Hippocampal formation (tissue), 2 donors: ENCODE measurements around the gene TM7SF3.
"Not testable (repeated sequence)": the region's sequence is repeated elsewhere in the genome, so short reads cannot be mapped to it uniquely, and the experiment has no call there.

Experiments
- DNase-seq, 2 donors: peaks; one replicate each; lab custom pipeline; 2025; lab: John Stamatoyannopoulos, UW

TM7SF3 gene, protein sequence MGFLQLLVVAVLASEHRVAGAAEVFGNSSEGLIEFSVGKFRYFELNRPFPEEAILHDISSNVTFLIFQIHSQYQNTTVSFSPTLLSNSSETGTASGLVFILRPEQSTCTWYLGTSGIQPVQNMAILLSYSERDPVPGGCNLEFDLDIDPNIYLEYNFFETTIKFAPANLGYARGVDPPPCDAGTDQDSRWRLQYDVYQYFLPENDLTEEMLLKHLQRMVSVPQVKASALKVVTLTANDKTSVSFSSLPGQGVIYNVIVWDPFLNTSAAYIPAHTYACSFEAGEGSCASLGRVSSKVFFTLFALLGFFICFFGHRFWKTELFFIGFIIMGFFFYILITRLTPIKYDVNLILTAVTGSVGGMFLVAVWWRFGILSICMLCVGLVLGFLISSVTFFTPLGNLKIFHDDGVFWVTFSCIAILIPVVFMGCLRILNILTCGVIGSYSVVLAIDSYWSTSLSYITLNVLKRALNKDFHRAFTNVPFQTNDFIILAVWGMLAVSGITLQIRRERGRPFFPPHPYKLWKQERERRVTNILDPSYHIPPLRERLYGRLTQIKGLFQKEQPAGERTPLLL

DNA sequence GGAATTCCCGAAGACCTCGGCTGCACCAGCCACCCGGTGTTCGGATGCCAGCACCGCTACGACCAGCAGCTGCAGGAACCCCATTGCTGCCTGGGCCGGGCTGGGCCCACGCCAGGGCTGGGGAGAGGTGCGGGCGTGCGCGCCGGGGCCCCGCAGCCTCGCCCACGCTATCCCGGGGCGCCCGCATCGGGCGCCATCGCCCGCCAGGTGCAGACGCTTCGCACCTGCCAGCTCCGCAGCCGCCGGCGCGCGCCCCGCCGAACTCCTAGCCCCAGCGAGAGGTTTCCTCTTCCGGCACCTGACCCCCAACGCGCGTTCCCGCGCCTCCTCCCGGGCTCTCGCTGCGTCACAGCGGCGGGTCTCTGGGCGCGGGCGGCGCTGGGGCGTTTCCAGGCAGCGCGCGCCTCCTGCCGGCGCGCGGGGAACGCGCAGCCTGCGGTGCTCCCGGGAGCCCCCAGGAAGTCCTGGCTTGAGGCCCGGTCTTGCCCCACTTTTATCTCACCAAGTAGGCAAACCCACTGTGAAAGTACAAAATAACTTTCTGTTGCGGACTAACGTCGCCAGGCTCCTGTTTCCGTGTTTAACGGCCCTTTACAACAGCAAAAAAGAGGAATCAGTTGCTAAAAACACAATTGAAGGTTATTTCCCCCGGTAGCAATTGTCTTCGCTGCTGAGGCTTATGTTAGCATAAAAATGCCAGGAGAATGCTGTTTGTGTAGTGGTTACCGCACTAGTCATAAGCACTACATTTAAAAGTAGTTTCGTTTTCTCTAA lies at the start of gene TM7SF3:
Gene TM7SF3, minus strand, starts transcription at position 300 of the 774 bp plus-strand sequence. Its CDS starts 216 bp downstream, at position 84.
- peak; percentile 84 to 85 for DNase-seq

DNA sequence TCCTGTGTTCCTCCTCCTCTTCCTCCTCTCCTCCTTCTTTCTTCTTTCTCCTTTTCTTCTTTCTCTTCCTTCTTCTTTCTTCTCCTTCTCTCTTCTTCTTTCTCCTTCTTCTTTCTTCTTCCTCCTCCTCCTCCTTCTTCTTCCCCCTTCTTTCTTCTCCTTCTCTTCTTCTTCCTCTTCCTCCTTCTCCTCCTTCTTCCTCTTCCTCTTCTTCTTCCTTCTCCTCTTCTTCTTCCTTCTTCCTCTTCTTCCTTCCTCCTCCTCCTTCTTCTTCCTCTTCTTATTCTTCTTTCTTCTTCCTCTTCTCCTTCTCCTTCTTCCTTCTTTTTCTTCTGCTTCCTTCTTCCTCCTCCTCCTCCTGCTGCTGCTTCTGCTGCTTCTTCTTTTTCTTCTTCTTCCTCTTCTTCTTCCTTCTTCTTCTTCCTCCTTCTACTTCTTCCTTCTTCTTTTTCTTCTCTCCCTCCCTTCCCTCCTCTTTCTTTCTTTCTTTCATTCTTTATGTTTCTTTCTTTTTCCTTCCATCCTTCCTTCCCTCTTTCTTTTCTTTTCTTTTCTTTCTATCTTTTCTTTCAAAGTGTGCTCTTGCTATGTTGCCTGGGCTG lies 49.2 kb upstream of the TM7SF3 start:
- no peak for DNase-seq

DNA sequence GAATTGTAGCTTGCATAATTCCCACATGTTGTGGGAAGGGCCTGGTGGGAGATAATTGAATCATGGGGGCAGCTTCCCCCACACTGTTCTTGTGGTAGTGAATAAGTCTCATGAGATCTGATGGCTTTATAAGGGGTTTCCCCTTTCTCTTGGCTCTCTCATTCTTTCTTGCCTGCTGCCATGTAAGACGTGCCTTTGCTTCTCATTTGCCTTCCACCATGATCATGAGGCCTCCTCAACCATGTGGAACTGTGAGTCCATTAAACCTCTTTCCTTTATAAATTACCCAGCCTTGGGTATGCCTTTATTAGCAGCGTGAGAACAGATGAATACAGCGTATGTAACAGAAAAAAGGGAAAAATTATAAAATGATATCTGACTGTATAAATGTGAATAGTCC lies 47.1 kb upstream of the TM7SF3 start:
- DNase-seq, result no peak

DNA sequence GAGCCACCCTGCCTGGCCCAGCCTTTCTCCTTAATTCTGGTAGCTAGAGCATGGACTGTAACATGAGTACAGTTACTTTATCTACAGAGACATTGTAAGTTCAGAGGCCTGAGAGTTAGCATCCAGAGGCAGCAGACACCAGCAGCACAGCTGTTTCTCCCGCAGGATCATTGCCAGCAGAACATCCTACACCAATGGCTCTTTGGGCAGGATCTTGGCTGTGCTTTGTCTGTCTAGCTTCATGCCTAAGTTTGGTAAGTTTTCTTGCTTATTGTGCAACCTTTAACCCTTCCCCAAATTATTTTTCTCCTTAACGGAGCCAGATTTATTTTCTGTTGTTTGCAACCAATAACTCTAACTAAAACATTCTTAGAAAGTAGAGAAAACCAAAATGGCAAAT lies 46.6 kb upstream of the TM7SF3 start:
- DNase-seq, result no peak

DNA sequence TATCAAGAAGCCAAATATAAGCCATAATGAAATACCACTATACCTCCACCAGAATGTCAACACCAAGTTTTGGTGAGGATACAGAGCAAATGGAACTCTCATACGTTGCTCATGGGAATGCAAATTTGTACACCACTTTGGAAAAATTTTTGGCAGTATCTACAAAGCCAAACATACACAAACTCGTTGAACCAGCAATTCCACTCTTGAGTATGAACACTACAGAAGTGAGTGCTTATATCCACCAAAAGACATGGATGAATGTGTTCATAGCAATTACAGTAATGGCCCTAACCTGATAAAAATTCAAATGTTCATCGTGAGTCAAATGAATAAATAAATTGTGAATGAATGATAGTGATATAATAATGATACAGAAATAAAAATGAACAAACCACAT lies 43.4 kb upstream of the TM7SF3 start:
- no peak for DNase-seq

DNA sequence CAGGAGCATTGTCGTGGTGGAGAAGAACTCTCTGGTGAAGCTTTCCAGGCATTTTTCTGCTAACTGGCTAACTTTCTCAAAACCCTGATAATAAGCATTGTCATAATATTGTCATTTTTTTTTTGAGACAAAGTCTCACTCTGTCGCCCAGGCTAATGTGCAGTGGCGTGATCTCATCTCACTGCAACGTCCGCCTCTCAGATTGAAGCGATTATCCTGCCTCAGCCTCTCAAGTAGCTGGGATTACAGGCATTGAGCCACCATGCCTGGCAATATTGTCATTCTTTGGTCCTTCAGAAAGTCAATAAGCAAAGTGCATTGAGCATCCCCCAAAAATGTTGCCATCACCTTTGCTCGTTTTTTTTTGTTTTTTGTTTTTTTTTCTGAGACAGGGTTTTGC lies 41.8 kb upstream of the TM7SF3 start:
- no peak for DNase-seq

DNA sequence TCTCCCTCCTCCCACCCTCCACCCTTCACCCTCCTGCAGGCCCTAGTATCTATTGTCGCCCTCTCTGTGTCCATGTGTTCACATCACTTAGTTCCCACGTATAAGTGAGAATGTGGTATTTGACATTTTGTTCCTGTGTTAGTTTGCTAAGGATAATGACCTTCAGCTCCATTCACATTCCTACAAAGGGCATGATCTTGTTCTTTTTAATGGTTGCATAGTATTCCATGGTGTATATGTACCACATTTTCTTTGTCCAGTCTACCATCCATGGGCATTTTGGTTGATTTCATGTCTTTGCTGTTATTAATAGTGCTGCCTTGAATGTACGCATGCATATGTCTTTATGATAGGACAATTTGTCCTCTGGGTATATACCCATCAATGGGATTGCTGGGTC lies 38.6 kb upstream of the TM7SF3 start:
- no peak for DNase-seq

DNA sequence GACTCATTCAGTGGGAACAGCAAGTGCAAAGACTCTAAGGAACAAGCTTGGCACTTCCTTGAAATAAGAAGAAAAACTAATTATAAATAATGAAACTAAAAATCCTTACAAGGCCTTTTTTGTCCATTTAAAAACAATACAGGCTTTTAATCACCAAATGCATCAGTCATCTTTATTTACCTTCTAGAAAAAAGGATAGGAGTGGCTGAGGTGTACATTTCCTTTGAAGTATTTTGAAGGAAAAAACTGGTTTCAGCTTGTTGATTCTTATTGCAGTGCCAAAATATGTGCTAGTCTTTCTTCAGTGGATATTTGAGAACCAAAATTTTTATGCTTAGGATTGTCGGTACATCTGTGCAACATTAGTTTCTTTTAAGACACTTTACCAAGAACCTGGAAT lies 38.0 kb upstream of the TM7SF3 start:
- DNase-seq, result no peak

DNA sequence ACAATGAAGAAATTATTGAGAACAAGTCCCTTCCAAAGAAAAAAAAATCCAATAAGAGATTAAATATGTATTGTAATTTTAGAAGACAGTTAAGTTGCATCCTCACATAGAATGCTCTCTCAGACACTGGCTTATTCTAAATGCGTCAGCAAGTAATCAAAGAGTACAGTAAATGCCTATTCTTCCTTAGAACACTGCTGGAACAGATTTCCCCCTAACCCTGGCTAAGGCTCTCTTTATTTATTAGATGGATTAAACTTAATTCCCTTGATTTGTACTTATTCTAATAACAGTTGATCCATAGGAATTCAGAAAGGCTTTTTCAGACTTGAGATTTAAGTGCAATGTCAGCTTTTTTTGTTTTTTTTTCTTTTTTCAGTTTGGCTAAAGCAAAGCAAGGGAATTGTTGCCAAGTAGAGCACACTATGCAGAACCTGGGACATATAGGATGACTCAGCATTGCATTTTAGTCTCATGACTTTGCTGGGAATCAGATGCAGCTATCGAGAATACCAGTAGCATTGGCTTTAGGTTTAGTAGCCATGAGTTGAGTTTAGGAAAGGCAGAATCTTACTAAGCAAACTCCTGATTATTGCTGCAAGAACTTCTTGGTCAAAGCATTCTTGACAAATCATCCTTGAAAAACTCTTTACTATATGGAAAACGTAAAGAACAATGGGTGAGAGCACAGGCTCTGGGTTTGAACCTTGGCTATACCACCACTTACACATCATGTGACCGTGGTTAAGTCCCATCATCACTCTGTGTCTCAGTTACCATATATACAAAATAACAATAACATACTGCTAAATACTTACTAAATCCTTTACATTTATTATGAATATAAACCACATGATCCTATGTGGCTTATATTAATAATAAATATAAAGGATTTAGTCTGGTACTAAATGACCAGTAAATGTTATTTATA lies 34.9 kb upstream of the TM7SF3 start:
- DNase-seq, result no peak

DNA sequence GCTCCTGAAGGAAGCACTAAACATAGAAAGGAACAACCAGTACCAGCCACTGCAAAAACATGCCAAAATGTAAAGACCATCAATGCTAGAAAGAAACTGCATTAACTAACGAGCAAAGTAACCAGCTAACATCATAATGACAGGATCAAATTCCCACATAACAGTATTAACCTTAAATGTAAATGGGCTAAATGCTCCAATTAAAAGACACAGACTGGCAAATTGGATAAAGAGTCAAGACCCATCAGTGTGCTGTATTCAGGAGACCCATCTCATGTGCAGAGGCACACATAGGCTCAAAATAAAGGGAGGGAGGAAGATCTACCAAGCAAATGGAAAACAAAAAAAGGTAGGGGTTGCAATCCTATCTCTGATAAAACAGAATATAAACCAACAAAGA lies 27.8 kb upstream of the TM7SF3 start:
- DNase-seq, result not testable (repeated sequence)

DNA sequence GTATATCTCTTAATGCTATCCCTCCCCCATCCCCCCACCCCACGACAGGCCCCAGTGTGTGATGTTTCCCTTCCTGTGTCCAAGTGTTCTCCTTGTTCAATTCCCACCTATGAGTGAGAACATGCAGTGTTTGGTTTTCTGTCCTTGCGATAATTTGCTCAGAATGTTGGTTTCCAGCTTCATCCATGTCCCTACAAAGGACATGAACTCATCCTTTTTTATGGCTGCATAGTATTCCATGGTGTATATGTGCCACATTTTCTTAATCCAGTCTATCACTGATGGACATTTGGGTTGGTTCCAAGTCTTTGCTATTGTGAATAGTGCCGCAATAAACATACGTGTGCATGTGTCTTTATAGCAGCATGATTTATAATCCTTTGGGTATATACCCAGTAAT lies 26.5 kb upstream of the TM7SF3 start:
- DNase-seq, result not testable (repeated sequence)

DNA sequence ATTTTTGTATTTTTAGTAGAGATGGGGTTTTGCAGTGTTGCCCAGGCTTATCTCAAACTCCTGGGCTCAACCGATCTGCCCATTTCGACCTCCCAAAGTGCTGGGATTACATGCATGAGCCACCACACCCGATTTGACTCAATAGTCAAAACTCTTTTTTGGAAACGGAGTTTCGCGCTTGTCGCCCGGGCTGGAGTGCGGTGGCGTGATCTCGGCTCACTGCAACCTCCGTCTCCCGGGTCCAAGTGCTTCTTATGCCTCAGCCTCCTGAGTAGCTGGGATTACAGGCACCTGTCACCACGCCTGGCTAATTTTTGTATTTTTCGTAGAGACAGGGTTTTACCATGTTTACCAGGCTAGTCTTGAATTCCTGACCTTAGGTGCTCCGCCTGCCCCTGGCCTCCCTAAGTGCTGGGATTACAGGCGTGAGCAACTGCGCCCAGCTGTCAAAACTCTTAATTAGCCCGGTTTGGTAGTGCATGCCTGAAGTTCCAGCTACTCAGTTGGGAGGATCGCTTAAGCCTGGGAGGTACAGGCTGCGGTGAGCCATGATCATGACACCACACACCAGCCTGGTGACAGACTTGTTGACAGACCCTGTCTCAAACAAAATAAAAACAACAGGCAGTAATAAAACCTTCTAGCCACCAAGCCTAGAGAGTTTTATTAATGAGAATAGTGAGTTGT lies 20.6 kb upstream of the TM7SF3 start:
- DNase-seq, result no peak

DNA sequence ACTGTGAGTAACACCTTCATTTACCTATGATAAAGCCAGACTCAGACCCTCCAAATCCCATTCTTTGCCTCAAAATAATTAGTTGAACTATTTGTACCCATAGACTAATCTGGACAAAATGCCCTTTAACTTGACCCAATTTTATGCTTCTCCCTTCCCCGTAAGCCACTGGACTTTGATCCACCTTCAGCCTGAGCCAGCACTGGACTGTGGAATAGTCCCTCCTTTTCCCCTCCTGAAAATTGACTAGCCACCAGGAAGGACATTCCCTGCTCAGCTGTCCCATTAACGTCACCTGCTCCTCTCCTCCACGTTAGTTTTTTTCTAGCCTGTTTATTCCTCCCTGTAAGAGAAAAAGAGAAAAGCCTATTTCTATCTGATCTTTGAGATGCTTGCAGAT lies 18.5 kb upstream of the TM7SF3 start:
- DNase-seq, result no peak

DNA sequence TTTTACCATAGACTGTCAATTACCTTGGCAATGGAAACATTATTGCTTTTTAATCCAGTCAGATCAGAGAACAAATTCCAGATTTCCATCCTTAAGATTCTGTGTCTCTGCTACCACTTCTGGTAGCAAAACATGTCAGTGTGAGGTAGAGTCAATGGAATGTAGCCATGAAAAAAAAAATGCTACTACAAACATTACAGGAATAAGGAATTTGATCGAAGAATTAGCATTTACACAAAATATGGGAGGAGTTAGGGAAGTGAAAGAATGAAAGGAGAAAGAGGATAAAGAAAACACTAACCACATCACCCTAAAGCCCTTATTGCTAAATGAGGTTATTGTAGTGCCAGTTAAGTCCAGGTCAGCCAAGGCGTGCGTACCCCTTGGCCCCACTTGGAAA lies 17.3 kb upstream of the TM7SF3 start:
- no peak for DNase-seq

DNA sequence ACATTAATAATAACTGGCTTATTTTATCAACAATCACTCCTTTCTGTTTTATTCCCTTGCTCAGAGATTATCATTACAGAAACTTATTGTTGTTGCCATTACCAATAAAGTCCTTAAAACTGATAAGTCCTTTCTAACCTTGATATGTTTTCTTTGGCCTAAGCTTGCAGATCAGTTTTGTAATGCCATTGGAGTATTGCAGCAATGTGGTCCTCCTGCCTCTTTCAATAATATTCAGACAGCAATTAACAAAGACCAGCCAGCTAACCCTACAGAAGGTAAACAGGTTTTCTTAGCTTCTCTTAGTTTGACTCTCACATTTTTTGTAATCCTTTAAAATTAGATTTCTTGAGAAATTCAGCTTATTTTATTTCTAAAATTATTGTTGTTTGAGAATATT lies 12.1 kb upstream of the TM7SF3 start:
- DNase-seq, result no peak

DNA sequence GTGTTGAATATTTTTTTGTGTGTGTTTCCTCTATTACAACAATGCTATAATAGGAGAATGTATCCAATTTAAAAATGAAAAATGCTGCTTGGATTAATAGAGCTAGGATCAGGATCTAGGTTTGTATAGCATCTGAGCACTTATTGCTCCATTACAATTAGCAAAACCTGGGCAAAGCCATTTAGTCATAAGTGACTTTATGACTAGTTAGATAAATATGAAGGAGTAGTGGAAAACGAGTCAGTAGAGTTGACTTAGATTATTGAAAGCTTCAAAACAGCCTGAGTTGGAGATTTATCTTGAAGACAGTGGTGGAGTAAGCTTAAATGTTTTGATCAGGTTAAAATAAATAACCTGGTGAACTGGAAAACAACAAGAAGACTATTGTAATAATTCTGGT lies 10.9 kb upstream of the TM7SF3 start:
- DNase-seq, result no peak

DNA sequence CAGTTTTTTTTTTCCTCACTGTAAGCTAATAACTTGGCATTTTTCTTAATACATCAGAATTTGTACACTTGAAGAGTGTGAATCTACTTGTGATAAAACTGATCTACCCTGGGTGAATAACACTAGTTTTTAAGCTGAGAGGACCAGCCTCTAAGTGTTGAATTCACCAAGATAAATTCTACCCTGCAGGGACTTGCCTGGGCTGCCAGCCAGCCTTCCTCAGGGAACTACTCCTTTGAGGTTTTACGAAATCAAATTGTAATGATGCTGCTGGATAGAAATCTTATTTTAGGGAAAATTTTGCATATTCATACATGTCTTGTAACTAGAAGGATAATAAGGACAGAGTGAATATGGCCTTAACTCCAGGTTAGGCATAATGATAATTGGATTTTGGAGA lies 10.1 kb upstream of the TM7SF3 start:
- no peak for DNase-seq

DNA sequence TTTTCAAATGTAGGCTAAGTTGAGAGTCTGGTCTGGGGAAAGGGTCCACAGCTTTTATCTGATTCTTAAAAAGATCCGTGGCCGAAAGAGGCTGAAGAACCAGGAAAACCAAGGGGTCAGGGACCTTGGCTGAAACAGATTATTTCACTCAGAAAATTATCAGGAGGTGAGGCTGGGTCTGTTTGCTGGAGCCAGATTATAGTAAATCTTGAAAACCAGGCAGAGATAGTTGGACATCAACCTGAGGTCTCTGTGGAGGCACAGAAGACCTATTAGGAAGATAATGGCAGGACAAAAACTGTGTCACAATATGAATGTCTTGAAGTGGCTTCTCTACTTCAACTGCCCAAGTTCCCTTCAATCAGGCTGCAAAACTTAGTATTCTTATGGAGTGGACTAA lies 6.6 kb upstream of the TM7SF3 start:
- DNase-seq, result no peak

DNA sequence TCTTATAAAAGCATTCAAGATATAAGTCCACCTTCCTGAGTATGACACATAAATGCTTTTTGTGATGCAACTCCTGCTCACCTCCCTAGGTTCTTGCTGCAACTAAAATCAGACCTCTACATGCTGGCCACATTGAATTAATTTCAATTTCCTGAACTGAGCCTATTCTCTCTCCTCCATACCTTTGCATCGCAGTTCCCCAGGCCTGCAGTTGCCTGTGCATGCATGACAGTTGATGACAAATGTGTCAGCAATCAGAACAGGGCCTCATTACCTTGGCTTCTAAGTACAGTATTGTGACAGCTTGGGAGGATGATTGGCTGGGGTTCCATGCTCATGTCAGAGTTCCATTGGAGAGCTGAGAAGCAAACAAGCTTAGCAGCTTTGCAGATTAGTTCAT lies 3.9 kb upstream of the TM7SF3 start:
- DNase-seq, result no peak

DNA sequence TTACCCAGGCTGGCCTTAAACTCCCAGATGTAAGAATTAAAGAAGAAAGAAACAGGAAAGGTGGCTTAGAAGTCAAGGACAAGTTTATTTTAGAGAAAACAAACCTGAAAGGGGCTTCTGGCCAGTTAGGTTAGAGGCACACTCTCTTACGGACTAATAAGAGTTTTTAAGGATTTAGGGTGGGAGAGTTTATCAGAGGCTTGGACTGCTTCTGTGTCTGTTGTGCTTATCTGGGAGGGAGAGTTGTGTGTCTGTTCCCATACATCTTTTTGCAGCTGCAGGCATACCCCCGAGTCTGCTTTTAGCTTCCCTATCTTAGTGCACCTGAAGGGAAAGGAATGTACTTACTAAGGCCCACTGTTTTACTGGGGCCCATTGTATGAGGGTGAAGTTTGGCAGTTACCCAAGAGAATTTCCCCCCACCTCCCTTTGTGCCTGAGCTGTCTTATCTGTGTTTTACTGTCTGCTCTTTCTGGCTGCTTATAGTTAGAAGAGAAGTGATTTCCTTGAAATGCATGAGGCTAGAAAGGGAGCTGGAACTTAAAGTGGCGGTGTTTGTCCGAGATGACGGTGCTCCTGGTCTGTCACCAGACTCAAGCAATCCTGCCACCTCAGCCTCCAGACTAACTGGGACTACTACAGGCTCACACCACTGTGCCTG lies 3.1 kb upstream of the TM7SF3 start:
- DNase-seq, result not testable (repeated sequence)
